Parathyroid adenoma (tissue), 2 donors: ENCODE results near the gene MAD1L1.

Source experiments
- H2AFZ ChIP-seq: fragments of 300-600 bp; sonication (generic); one replicate; pipeline ENCODE4 v1.7.0; 2017; ENCODE audit warnings: antibody characterized with exemption, mild to moderate bottlenecking
- H3K27ac ChIP-seq: fragments of 300-600 bp; sonication (generic); one replicate; pipeline ENCODE4 v1.7.0; 2017
- H3K27me3 ChIP-seq: fragments of 300-600 bp; sonication (generic); one replicate; pipeline ENCODE4 v1.7.0; 2017; ENCODE audit warnings: low read length; ENCODE audit not compliant: control insufficient read depth, insufficient read depth
- H3K36me3 ChIP-seq: fragments of 300-600 bp; sonication (generic); one replicate; pipeline ENCODE4 v1.7.0; 2017; ENCODE audit warnings: low read length; ENCODE audit not compliant: control insufficient read depth, insufficient read depth
- H3K4me1 ChIP-seq: fragments of 300-600 bp; sonication (generic); one replicate; pipeline ENCODE4 v1.7.0; 2017; ENCODE audit warnings: control low read depth
- H3K4me2 ChIP-seq: fragments of 300-600 bp; sonication (generic); one replicate; pipeline ENCODE4 v1.7.0; 2017; ENCODE audit warnings: low read length
- H3K4me3 ChIP-seq: fragments of 300-600 bp; sonication (generic); one replicate; pipeline ENCODE4 v1.7.0; 2017; ENCODE audit warnings: low read depth, low read length
- H3K79me2 ChIP-seq: fragments of 300-600 bp; sonication (generic); one replicate; pipeline ENCODE4 v1.7.0; 2017; ENCODE audit warnings: control low read depth
- H3K9ac ChIP-seq: fragments of 300-600 bp; sonication (generic); one replicate; pipeline ENCODE4 v1.7.0; 2017; ENCODE audit warnings: mild to moderate bottlenecking
- H3K9me3 ChIP-seq: fragments of 300-600 bp; sonication (generic); one replicate; pipeline ENCODE4 v1.7.0; 2017; ENCODE audit warnings: low read length; ENCODE audit not compliant: control insufficient read depth
- TF ChIP-seq, protein P1 (sequence below): fragments of 300-600 bp; sonication (generic); IDR thresholded peaks from one replicate; pipeline ENCODE4 v1.7.0; 2017; ENCODE audit warnings: antibody characterized with exemption, mild to moderate bottlenecking
- donor health status: primary hyperparathyroidism.

Gene MAD1L1

DNA sequence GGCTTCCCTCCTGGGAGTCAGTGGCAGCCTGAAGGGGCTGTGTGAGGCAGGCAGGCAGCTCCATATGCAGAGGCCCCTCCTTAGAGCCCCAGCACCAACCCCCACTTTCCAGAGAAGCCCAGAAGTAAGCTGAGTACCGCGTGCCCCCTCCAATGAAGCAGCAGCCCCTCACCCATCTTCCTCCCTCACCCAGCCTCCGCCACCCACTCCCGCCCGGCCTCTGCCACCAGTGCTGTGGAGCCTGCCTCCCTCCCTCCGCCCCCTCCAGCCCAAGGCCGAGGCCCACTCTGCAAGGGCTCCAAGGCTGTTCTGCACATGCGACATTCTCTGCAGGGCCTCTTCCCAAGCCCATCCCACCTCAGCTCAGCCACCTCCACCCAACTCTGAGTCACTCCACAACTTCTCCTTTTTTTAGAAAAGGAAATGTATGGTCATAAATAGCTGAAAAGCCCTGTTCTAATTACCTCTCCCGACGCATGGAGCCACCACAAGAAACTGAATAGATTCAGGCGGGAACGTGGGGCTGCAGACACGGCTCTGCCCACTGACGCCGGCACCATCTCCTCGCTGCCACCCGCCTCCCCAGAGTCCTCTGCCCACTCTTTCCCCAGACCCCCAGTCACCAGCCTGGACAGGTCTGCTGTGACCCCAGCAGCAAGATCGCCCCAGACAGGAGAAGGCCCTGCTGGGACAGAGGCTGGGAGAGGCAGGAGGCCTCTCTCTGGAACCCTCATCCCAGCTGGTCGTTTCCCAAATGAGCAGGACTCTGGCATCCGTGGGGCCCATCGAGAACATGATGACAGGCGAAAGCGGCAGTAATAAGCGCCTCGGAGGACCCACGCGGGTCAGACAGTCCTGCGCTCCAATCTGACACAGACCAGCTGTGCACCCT, 213.9 kb downstream of the MAD1L1 start:
- no peaks in the 10 kb centered on the region for H3K27me3 ChIP-seq
- H3K4me2 ChIP-seq = no peak overlapping the region
- no peaks in the 10 kb centered on the region for H3K9me3 ChIP-seq
- H3K79me2 ChIP-seq = peaks cover 2% of the 10 kb centered on the region
- no peak overlapping the region for H3K9ac ChIP-seq
- no peaks in the 10 kb centered on the region for H3K36me3 ChIP-seq
- H3K4me3 ChIP-seq = no peak overlapping the region
- H3K4me1 ChIP-seq = no peaks in the 10 kb centered on the region
- TF ChIP-seq, protein P1, sequence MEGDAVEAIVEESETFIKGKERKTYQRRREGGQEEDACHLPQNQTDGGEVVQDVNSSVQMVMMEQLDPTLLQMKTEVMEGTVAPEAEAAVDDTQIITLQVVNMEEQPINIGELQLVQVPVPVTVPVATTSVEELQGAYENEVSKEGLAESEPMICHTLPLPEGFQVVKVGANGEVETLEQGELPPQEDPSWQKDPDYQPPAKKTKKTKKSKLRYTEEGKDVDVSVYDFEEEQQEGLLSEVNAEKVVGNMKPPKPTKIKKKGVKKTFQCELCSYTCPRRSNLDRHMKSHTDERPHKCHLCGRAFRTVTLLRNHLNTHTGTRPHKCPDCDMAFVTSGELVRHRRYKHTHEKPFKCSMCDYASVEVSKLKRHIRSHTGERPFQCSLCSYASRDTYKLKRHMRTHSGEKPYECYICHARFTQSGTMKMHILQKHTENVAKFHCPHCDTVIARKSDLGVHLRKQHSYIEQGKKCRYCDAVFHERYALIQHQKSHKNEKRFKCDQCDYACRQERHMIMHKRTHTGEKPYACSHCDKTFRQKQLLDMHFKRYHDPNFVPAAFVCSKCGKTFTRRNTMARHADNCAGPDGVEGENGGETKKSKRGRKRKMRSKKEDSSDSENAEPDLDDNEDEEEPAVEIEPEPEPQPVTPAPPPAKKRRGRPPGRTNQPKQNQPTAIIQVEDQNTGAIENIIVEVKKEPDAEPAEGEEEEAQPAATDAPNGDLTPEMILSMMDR = no peak
- no peak overlapping the region for H3K27ac ChIP-seq
- no peak overlapping the region for H2AFZ ChIP-seq

DNA sequence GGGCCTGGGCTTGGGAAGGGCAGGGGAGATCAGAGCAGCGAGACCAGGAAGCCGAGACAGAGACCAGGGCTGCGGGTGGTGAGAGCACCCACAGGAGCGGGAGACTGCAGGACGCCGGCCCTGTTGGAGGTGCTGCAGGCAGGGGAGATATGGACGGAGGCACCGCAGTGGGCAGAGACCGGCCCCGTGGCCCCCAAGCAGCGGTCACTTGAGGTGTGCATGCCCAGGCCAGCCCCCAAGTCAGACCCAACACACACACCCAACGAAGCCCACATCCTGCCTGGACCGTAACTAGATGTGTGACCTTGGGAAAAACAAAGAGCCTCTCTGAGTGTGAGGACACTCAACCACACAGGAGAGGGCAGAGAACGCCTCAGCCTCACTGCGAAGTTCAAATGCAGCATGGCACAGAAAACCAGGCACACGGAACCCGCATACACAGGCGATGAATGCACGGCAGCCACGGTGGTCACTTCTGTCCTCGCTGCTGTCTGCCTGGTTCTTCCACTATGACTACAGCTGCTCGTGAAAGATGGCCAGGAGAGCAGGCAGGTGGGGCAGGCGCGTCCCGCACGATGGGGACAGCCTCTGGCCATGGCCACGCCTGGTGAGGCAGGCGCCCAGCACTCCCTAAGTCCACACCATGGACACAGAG, 214.7 kb downstream of the MAD1L1 start:
- no peak overlapping the region for H3K4me3 ChIP-seq
- H3K4me2 ChIP-seq = no peak overlapping the region
- H3K9ac ChIP-seq = no peak overlapping the region
- TF ChIP-seq, protein P1 = no peak
- no peaks in the 10 kb centered on the region for H3K27me3 ChIP-seq
- H3K27ac ChIP-seq = no peak overlapping the region
- H3K36me3 ChIP-seq = no peaks in the 10 kb centered on the region
- H3K9me3 ChIP-seq = no peaks in the 10 kb centered on the region
- H2AFZ ChIP-seq = no peak overlapping the region
- peaks cover 2% of the 10 kb centered on the region for H3K79me2 ChIP-seq
- no peaks in the 10 kb centered on the region for H3K4me1 ChIP-seq

DNA sequence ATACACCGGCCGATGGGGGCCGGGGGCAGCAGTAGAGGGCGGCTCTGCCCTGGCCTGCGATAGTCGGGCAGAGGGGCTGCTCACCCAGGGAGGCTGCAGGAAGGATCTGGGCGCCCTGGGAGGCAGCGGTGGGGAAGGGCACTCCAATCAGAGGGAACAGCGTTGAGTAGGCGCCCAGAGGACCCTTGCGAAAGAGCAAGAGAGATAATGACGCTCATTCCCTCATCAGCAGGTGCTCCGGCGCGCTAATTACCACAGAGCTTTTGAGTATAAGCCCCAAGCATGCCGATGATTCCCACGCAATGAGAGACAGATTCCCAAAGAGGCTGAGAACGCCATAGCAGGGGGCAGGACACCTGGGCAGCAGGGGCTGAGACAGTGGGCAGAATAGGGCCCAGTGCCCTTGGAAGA, 215.3 kb downstream of the MAD1L1 start:
- no peaks in the 10 kb centered on the region for H3K27me3 ChIP-seq
- no peaks in the 10 kb centered on the region for H3K36me3 ChIP-seq
- H3K9ac ChIP-seq = no peak overlapping the region
- no peak overlapping the region for H3K27ac ChIP-seq
- no peak overlapping the region for H3K4me3 ChIP-seq
- no peaks in the 10 kb centered on the region for H3K4me1 ChIP-seq
- TF ChIP-seq, protein P1 = no peak
- H2AFZ ChIP-seq = no peak overlapping the region
- H3K79me2 ChIP-seq = peaks cover 2% of the 10 kb centered on the region
- H3K9me3 ChIP-seq = no peaks in the 10 kb centered on the region
- no peak overlapping the region for H3K4me2 ChIP-seq

DNA sequence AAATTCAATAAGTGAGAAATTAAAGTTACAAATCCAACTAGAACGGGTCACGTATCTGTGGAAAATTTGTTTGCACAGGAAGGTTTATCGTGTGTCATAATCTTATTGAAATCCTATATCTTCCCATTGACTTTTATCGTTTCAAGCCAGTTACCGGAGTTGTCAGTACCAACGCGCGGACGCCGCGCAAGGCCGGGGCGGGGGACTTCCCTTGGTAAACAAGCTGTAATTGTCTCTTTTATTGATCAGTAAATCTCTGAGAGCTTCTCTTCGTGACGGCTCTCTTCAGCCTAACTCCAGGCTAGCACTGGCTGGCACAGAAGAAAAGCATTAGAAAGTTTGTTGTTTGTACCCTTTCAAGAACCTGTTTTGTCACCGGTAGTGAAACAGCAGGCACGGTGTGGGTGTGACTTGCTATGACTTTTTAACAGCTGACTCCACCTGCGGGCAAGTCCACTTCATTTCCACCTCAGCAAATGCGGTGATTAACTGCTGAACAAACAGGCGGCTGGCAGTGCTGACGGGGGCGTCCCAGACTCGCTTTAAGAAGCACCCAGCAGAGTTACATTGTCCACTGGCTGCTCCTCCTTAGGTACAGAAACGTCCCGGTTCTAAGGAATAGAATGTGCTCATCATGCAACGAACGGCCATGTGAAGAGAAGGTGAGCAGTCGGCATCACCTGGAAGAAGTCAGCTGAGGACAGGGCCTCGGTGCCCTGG, 215.8 kb downstream of the MAD1L1 start:
- Histone ChIP-seq H3K9ac (no peak overlapping the region), H3K27ac (no peak overlapping the region), H3K27me3 (no peaks in the 10 kb centered on the region), H2AFZ (no peak overlapping the region), H3K36me3 (no peaks in the 10 kb centered on the region), H3K4me1 (no peaks in the 10 kb centered on the region), H3K4me2 (no peak overlapping the region), H3K79me2 (peaks cover 2% of the 10 kb centered on the region), H3K4me3 (no peak overlapping the region), H3K9me3 (no peaks in the 10 kb centered on the region)
- TF ChIP-seq, protein P1 = no peak
